GM12891 (cell line): ENCODE results near the gene KEAP1.

ENCODE experiments used
- POLR2A ChIP-seq: IDR thresholded peaks from 2 replicates; pipeline ENCODE4 v1.6.1; 2011; ENCODE audit warnings: low read depth, low read length, control low read depth
- POLR2AphosphoS5 ChIP-seq: IDR thresholded peaks from 2 replicates; pipeline ENCODE4 v1.6.1; 2011; ENCODE audit warnings: low read depth, low read length, control low read depth
- TAF1 ChIP-seq: IDR thresholded peaks from 2 replicates; pipeline ENCODE4 v1.6.1; 2011; ENCODE audit warnings: low read depth, low read length, control low read depth

- no peak for TF ChIP-seq POLR2AphosphoS5
- no peak for TF ChIP-seq POLR2A
- TF ChIP-seq TAF1, result no peak
Measured at GRCh38 chr19:10462557-10462956, 40.6 kb downstream of the KEAP1 start.
